ENCODE measurements around the gene RIPK3.

- TF ChIP-seq CTCF (IDR thresholded peaks at IDR 0.05; ENCODE audit: insufficient read depth, low read depth, low read length) (no peak), EZH2 (IDR thresholded peaks at IDR 0.05; ENCODE audit: insufficient read depth, low read length) (no peak)
Observed at GRCh38 chr14:24377657-24378056, 37.9 kb upstream of the RIPK3 start.

All from astrocyte (in vitro differentiated cells and primary cell).